IMR-90 (cell line): ENCODE data around the gene GLRX2. TPM values are rescaled to one million over a fixed set of nuclear protein-coding genes. Genes with fewer than 3 reads are reported as not detected.
A peak's percentile ranks its signal among the peaks of the same experiment; 100 is the strongest.

Source experiments
- ATAC-seq: fragments of 200-7000 bp; cut with Tn5 transposase; 2 replicates; pipeline ENCODE4 v1.9.1; 2020; ENCODE audit warnings: low read depth, mild to moderate bottlenecking, moderate library complexity
- BruUV-seq: library from RNA; stranded (reverse); fragments of 400-500 nt; replicated peaks from 2 replicates; lab custom pipeline; 2021; lab: Mats Ljungman, UMichigan
- CTCF ChIA-PET: fragments of 300-600 bp; formaldehyde crosslinking; extraction: SDS; loops from one replicate; lab custom pipeline; 2021; ENCODE audit warnings: antibody characterized with exemption; lab: Yijun Ruan, JAX
- POLR2A ChIA-PET: fragments of 300-600 bp; sonication (Branson Sonifier 250); formaldehyde crosslinking; loops from one replicate; lab custom pipeline; 2022; ENCODE audit warnings: antibody characterized with exemption; ENCODE audit not compliant: unreplicated experiment; lab: Charles Lee
- DNase-seq: peaks from one replicate; pipeline ENCODE4 v3.0.0; 2013
- H2AFZ ChIP-seq: replicated peaks from 2 replicates; pipeline ENCODE3; 2013; ENCODE audit warnings: low read length, mild to moderate bottlenecking; ENCODE audit not compliant: poor library complexity
- H2AK5ac ChIP-seq: 2 replicates; pipeline ENCODE4 v1.6.1; 2013; ENCODE audit warnings: low read depth, low read length, inconsistent platforms
- H2AK9ac ChIP-seq: replicated peaks from 2 replicates; pipeline ENCODE3; 2013; ENCODE audit warnings: mild to moderate bottlenecking, low read depth, low read length, moderate library complexity; ENCODE audit not compliant: poor library complexity
- H2BK120ac ChIP-seq: 2 replicates; pipeline ENCODE4 v1.6.1; 2013; ENCODE audit warnings: low read depth, low read length, inconsistent platforms
- H2BK15ac ChIP-seq: 3 replicates; pipeline ENCODE4 v1.6.1; 2013; ENCODE audit warnings: low read depth, low read length, inconsistent platforms
- H2BK20ac ChIP-seq: 2 replicates; pipeline ENCODE4 v1.6.1; 2013; ENCODE audit warnings: low read depth, mild to moderate bottlenecking, inconsistent platforms, low read length, moderate library complexity
- H2BK5ac ChIP-seq: 2 replicates; pipeline ENCODE4 v1.6.1; 2013; ENCODE audit warnings: mild to moderate bottlenecking, low read depth, low read length, inconsistent platforms; ENCODE audit not compliant: poor library complexity, severe bottlenecking
- H3K14ac ChIP-seq: replicated peaks from 2 replicates; pipeline ENCODE4 v1.6.1; 2013; ENCODE audit warnings: low read depth, low read length, inconsistent platforms
- H3K18ac ChIP-seq: 2 replicates; pipeline ENCODE4 v1.6.1; 2013; ENCODE audit warnings: low read depth, low read length, control low read depth
- H3K23ac ChIP-seq: 2 replicates; pipeline ENCODE4 v1.6.1; 2013; ENCODE audit warnings: low read depth, low read length, inconsistent platforms
- H3K27ac ChIP-seq: 2 replicates; pipeline ENCODE4 v1.5.1; 2013; ENCODE audit warnings: mild to moderate bottlenecking, control low read depth, low read length; ENCODE audit not compliant: insufficient read depth
- H3K27me3 ChIP-seq: 2 replicates; pipeline ENCODE4 v1.6.1; 2013; ENCODE audit warnings: low read length; ENCODE audit not compliant: control insufficient read depth, insufficient read depth
- H3K36me3 ChIP-seq: 2 replicates; pipeline ENCODE4 v1.6.1; 2013; ENCODE audit warnings: low read length, mixed read lengths; ENCODE audit not compliant: control insufficient read depth, insufficient read depth
- H3K4ac ChIP-seq: 2 replicates; pipeline ENCODE4 v1.6.1; 2013; ENCODE audit warnings: low read depth, low read length, inconsistent platforms
- H3K4me1 ChIP-seq: 2 replicates; pipeline ENCODE4 v1.6.1; 2013; ENCODE audit warnings: low read length, mixed read lengths; ENCODE audit not compliant: control insufficient read depth, insufficient read depth
- H3K4me2 ChIP-seq: 2 replicates; pipeline ENCODE4 v1.6.1; 2013; ENCODE audit warnings: low read depth, mild to moderate bottlenecking, control low read depth, low read length, moderate library complexity
- H3K4me3 ChIP-seq: 2 replicates; pipeline ENCODE4 v1.5.1; 2013; ENCODE audit warnings: low read depth, mild to moderate bottlenecking, control low read depth, low read length, moderate library complexity; ENCODE audit not compliant: insufficient read depth
- H3K56ac ChIP-seq: 2 replicates; pipeline ENCODE4 v1.6.1; 2013; ENCODE audit warnings: low read length, inconsistent platforms; ENCODE audit not compliant: insufficient read depth; ENCODE audit errors: extremely low read depth
- H3K79me1 ChIP-seq, 2 experiments: 2 replicates each; pipeline ENCODE4 v1.6.1; 2013; ENCODE audit warnings: low read length in 2 of 2, inconsistent platforms in 1 of 2, low read depth in 1 of 2
- H3K9ac ChIP-seq: 2 replicates; pipeline ENCODE4 v1.6.1; 2013; ENCODE audit warnings: low read depth, low read length, control low read depth
- H3K9me1 ChIP-seq: 2 replicates; pipeline ENCODE4 v1.6.1; 2013; ENCODE audit warnings: low read length, inconsistent platforms; ENCODE audit not compliant: insufficient read depth
- H3K9me3 ChIP-seq: 2 replicates; pipeline ENCODE4 v1.6.1; 2013; ENCODE audit warnings: low read length; ENCODE audit not compliant: control insufficient read depth, insufficient read depth
- H4K20me1 ChIP-seq: 2 replicates; pipeline ENCODE4 v1.6.1; 2013; ENCODE audit warnings: low read length, inconsistent platforms; ENCODE audit not compliant: insufficient read depth
- H4K5ac ChIP-seq: 2 replicates; pipeline ENCODE4 v1.6.1; 2013; ENCODE audit warnings: mild to moderate bottlenecking, low read depth, low read length, control low read depth
- H4K8ac ChIP-seq, 2 experiments: 2 replicates each; pipeline ENCODE4 v1.6.1; 2013; ENCODE audit warnings: low read depth in 2 of 2, low read length in 2 of 2, control low read depth in 1 of 2, inconsistent platforms in 1 of 2
- H4K91ac ChIP-seq: 2 replicates; pipeline ENCODE4 v1.6.1; 2013; ENCODE audit warnings: low read depth, low read length, inconsistent platforms; ENCODE audit not compliant: insufficient read depth
- BHLHE40 ChIP-seq: fragments of 150-350 bp; IDR thresholded peaks from 2 replicates; pipeline ENCODE4 v1.6.1; 2016; ENCODE audit warnings: mild to moderate bottlenecking, low read depth, low read length
- CEBPB ChIP-seq: IDR thresholded peaks from 2 replicates; pipeline ENCODE4 v1.6.1; 2012; ENCODE audit warnings: low read depth, low read length, improper control_type of control experiment
- CHD1 ChIP-seq: IDR thresholded peaks from 2 replicates; pipeline ENCODE4 v1.6.1; 2012; ENCODE audit warnings: low read depth, low read length, improper control_type of control experiment
- CTCF ChIP-seq: conservative IDR thresholded peaks from 2 replicates; pipeline ENCODE4 v1.5.1; 2012; ENCODE audit warnings: mild to moderate bottlenecking, low read depth, low read length, improper control_type of control experiment
- FOS ChIP-seq: fragments of 150-350 bp; IDR thresholded peaks from 2 replicates; pipeline ENCODE4 v1.6.1; 2016; ENCODE audit warnings: low read depth, low read length
- MAFK ChIP-seq: IDR thresholded peaks from 2 replicates; pipeline ENCODE4 v1.6.1; 2012; ENCODE audit warnings: low read depth, low read length, improper control_type of control experiment
- MAZ ChIP-seq: IDR thresholded peaks from 2 replicates; pipeline ENCODE4 v1.6.1; 2012; ENCODE audit warnings: low read depth, mild to moderate bottlenecking, low read length, improper control_type of control experiment, moderate library complexity, borderline replicate concordance
- MXI1 ChIP-seq: IDR thresholded peaks from 2 replicates; pipeline ENCODE4 v1.6.1; 2012; ENCODE audit warnings: low read depth, mild to moderate bottlenecking, low read length, moderate library complexity, borderline replicate concordance
- NFE2L2 ChIP-seq: fragments of 150-350 bp; IDR thresholded peaks from 2 replicates; pipeline ENCODE4 v1.6.1; 2016; ENCODE audit warnings: low read depth, mild to moderate bottlenecking, low read length
- POLR2A ChIP-seq: IDR thresholded peaks from 2 replicates; pipeline ENCODE4 v1.6.1; 2012; ENCODE audit warnings: mild to moderate bottlenecking, low read depth, low read length
- RAD21 ChIP-seq: IDR thresholded peaks from 2 replicates; pipeline ENCODE4 v1.6.1; 2012; ENCODE audit warnings: low read length, improper control_type of control experiment
- RCOR1 ChIP-seq: IDR thresholded peaks from 2 replicates; pipeline ENCODE4 v1.6.1; 2012; ENCODE audit warnings: mild to moderate bottlenecking, low read length, improper control_type of control experiment; ENCODE audit not compliant: insufficient replicate concordance
- RFX5 ChIP-seq: IDR thresholded peaks from 2 replicates; pipeline ENCODE4 v1.8.0; 2012; ENCODE audit warnings: low read depth, mild to moderate bottlenecking, low read length, moderate library complexity
- SMC3 ChIP-seq: fragments of 150-350 bp; IDR thresholded peaks from 2 replicates; pipeline ENCODE4 v1.6.1; 2016; ENCODE audit warnings: low read depth, mild to moderate bottlenecking, antibody characterized with exemption, low read length, moderate library complexity
- USF2 ChIP-seq: fragments of 150-350 bp; IDR thresholded peaks from 2 replicates; pipeline ENCODE4 v1.6.1; 2017; ENCODE audit warnings: mild to moderate bottlenecking, antibody characterized with exemption, low read length, low read depth
- dilution Hi-C: fragments of 300-500 bp; cut with HindIII; formaldehyde crosslinking; loops from one replicate; pipeline ENCODE4 v1.14.3; 2018; ENCODE audit warnings: low sequenced_read_pairs; ENCODE audit not compliant: unreplicated experiment
- in situ Hi-C: fragments of 300-500 bp; cut with MboI; formaldehyde crosslinking; loops from 3 replicates; pipeline ENCODE4 v1.14.3; 2019; ENCODE audit warnings: low sequenced_read_pairs, inconsistent platforms, mixed read lengths
- intact Hi-C: fragments of 100-400 bp; cut with micrococcal nuclease; formaldehyde crosslinking; loops from 2 replicates; pipeline ENCODE4 v1.10.0; 2022
- polyA plus RNA-seq, 3 experiments: library from polyadenylated mRNA; depleted of rRNA; stranded (reverse); fragments of >200 nt; gene quantifications; 2 replicates each; pipeline ENCODE4 v1.2.3, GENCODE V29; 2012; ENCODE audit warnings: low replicate concordance in 1 of 3
- total RNA-seq: library from RNA; depleted of rRNA; stranded (reverse); fragments of >200 nt; gene quantifications from 2 replicates; pipeline ENCODE4 v1.2.3, GENCODE V29; 2012
- TF ChIP-seq, protein P1 (sequence below): fragments of 150-350 bp; IDR thresholded peaks from 2 replicates; pipeline ENCODE4 v1.6.1; 2016; ENCODE audit warnings: low read depth, mild to moderate bottlenecking, low read length, moderate library complexity, borderline replicate concordance

Gene GLRX2
- total and polyA plus RNA-seq, 2 of the 4 experiments (the other 2 are of a cell fraction): 2.0 to 15.9 TPM

- no peak overlapping the region for H3K18ac ChIP-seq
- dilution Hi-C loops (no loop called here), intact Hi-C loops (loop anchor here (5.0 kb wide), 3 partner anchors 316 to 1254 kb away; partner anchors contain the start of gene RGS2), in situ Hi-C loops (no loop called here)
- H3K23ac ChIP-seq: peak overlapping the region; percentile 63; the same call in 1 of the 2 replicates
- ChIA-PET CTCF (interaction anchor here (0.7 kb wide), 1 partner anchor 510 kb away, joined by 6 read pairs; no protein-coding TSS in a partner anchor), POLR2A (no interaction called here)
- H3K79me1 ChIP-seq: peaks cover 1 to 31% of the 10 kb centered on the region in 2 experiments; a peak in 3 of 4 replicates
- H2AK9ac ChIP-seq: no peak overlapping the region
- no peak overlapping the region for H4K91ac ChIP-seq
- BruUV-seq: no TSS peak
- H3K4me3 ChIP-seq: 0 out of 2 replicates have a peak overlapping the region, but pooled peaks have one; percentile 10
- no peak overlapping the region for H2BK20ac ChIP-seq
- H2BK5ac ChIP-seq: no peak overlapping the region
- no peaks in the 10 kb centered on the region for H3K27me3 ChIP-seq
- H3K9ac ChIP-seq: no peak overlapping the region
- no peak overlapping the region for H3K27ac ChIP-seq
- no peak overlapping the region for H4K5ac ChIP-seq
- H3K36me3 ChIP-seq: peaks cover 18% of the 10 kb centered on the region
- H3K56ac ChIP-seq: no peak overlapping the region
- no peak overlapping the region for H3K14ac ChIP-seq
- ATAC-seq (no peak), DNase-seq (no peak)
- H2BK120ac ChIP-seq: no peak overlapping the region
- no peak overlapping the region for H2BK15ac ChIP-seq
- TF ChIP-seq POLR2A (no peak), CTCF (no peak), CHD1 (no peak), MAZ (no peak), USF2 (no peak), FOS (no peak), BHLHE40 (no peak), MAFK (no peak), SMC3 (no peak), RAD21 (no peak), CEBPB (no peak), RCOR1 (no peak), MXI1 (no peak), RFX5 (no peak), NFE2L2 (no peak)
- TF ChIP-seq, protein P1, sequence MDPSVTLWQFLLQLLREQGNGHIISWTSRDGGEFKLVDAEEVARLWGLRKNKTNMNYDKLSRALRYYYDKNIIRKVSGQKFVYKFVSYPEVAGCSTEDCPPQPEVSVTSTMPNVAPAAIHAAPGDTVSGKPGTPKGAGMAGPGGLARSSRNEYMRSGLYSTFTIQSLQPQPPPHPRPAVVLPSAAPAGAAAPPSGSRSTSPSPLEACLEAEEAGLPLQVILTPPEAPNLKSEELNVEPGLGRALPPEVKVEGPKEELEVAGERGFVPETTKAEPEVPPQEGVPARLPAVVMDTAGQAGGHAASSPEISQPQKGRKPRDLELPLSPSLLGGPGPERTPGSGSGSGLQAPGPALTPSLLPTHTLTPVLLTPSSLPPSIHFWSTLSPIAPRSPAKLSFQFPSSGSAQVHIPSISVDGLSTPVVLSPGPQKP: no peak
- H3K4me2 ChIP-seq: peak overlapping the region; percentile 76
- H3K4ac ChIP-seq: no peak overlapping the region
- no peak overlapping the region for H2AFZ ChIP-seq
- no peak overlapping the region for H2AK5ac ChIP-seq
- H3K9me1 ChIP-seq: peaks cover 2% of the 10 kb centered on the region; the same call in 1 of the 2 replicates
- H4K8ac ChIP-seq: no peak overlapping the region
- H3K4me1 ChIP-seq: no peaks in the 10 kb centered on the region
- H4K20me1 ChIP-seq: peaks cover 21% of the 10 kb centered on the region
- H3K9me3 ChIP-seq: no peaks in the 10 kb centered on the region
These were observed 18.5 kb upstream of the GLRX2 start for GRCh38 chr1:193123751-193124150.
